ENCODE results near the gene SPOCK1.

- no peak for TF ChIP-seq POLR2AphosphoS5 (IDR thresholded peaks at IDR 0.05; ENCODE audit: low read depth)
- TF ChIP-seq, protein P1, sequence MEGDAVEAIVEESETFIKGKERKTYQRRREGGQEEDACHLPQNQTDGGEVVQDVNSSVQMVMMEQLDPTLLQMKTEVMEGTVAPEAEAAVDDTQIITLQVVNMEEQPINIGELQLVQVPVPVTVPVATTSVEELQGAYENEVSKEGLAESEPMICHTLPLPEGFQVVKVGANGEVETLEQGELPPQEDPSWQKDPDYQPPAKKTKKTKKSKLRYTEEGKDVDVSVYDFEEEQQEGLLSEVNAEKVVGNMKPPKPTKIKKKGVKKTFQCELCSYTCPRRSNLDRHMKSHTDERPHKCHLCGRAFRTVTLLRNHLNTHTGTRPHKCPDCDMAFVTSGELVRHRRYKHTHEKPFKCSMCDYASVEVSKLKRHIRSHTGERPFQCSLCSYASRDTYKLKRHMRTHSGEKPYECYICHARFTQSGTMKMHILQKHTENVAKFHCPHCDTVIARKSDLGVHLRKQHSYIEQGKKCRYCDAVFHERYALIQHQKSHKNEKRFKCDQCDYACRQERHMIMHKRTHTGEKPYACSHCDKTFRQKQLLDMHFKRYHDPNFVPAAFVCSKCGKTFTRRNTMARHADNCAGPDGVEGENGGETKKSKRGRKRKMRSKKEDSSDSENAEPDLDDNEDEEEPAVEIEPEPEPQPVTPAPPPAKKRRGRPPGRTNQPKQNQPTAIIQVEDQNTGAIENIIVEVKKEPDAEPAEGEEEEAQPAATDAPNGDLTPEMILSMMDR (IDR thresholded peaks at IDR 0.05; ENCODE audit: insufficient read depth, low read length): no peak
- TF ChIP-seq, protein P2, sequence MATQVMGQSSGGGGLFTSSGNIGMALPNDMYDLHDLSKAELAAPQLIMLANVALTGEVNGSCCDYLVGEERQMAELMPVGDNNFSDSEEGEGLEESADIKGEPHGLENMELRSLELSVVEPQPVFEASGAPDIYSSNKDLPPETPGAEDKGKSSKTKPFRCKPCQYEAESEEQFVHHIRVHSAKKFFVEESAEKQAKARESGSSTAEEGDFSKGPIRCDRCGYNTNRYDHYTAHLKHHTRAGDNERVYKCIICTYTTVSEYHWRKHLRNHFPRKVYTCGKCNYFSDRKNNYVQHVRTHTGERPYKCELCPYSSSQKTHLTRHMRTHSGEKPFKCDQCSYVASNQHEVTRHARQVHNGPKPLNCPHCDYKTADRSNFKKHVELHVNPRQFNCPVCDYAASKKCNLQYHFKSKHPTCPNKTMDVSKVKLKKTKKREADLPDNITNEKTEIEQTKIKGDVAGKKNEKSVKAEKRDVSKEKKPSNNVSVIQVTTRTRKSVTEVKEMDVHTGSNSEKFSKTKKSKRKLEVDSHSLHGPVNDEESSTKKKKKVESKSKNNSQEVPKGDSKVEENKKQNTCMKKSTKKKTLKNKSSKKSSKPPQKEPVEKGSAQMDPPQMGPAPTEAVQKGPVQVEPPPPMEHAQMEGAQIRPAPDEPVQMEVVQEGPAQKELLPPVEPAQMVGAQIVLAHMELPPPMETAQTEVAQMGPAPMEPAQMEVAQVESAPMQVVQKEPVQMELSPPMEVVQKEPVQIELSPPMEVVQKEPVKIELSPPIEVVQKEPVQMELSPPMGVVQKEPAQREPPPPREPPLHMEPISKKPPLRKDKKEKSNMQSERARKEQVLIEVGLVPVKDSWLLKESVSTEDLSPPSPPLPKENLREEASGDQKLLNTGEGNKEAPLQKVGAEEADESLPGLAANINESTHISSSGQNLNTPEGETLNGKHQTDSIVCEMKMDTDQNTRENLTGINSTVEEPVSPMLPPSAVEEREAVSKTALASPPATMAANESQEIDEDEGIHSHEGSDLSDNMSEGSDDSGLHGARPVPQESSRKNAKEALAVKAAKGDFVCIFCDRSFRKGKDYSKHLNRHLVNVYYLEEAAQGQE (IDR thresholded peaks at IDR 0.05; ENCODE audit: insufficient replicate concordance, low read depth): no peak
- TF ChIP-seq SPI1 (IDR thresholded peaks at IDR 0.05; ENCODE audit: borderline replicate concordance, low read depth): no peak
- no peak for TF ChIP-seq GABPA (IDR thresholded peaks at IDR 0.05; ENCODE audit: low read depth)
These were observed 22.1 kb upstream of the SPOCK1 start for GRCh38 chr5:137521246-137521645.

All from HL-60 (cell line).